Spleen (tissue), 11 donors: ENCODE measurements around the gene KDM4F. TPM values are rescaled to one million over a fixed set of nuclear protein-coding genes. Genes with fewer than 3 reads are reported as not detected.
A peak's percentile ranks its signal among the peaks of the same experiment; 100 is the strongest.

Source experiments
- DNase-seq: peaks from one replicate; pipeline ENCODE4 v3.0.0-alpha.2; 2020
- H3K27ac ChIP-seq, 8 donors: fragments of 200-600 bp; sonication (generic) in 7 of 8; 1 replicate in 4 of 8; 2 replicates in 4 of 8; pipeline versions ENCODE4 v1.5.0 to v1.8.0; 2016 to 2021; ENCODE audit warnings: inconsistent platforms in 4 of 8, mild to moderate bottlenecking in 4 of 8, moderate library complexity in 1 of 8
- H3K27me3 ChIP-seq, 7 donors: fragments of 200-600 bp; sonication (generic) in 6 of 7; replicated peaks in 1 of 7; 1 replicate in 4 of 7; 2 replicates in 3 of 7; pipeline versions ENCODE4 v1.5.0 to v1.8.0; 2016 to 2021; ENCODE audit warnings: inconsistent platforms in 3 of 7, mild to moderate bottlenecking in 1 of 7
- H3K36me3 ChIP-seq, 6 donors: fragments of 200-600 bp; sonication (generic) in 5 of 6; 1 replicate in 4 of 6; 2 replicates in 2 of 6; pipeline versions ENCODE4 v1.5.0 to v1.8.0; 2016 to 2021; ENCODE audit warnings: inconsistent platforms in 2 of 6
- H3K4me1 ChIP-seq, 6 donors: fragments of 200-600 bp; sonication (generic) in 5 of 6; 1 replicate in 3 of 6; 2 replicates in 3 of 6; pipeline versions ENCODE4 v1.5.0 to v1.8.0; 2016 to 2021; ENCODE audit warnings: inconsistent platforms in 3 of 6
- H3K4me3 ChIP-seq, 8 donors: fragments of 200-600 bp; sonication (generic) in 7 of 8; 1 replicate in 4 of 8; 2 replicates in 4 of 8; pipeline versions ENCODE4 v1.5.0 to v1.8.0; 2016 to 2021; ENCODE audit warnings: inconsistent platforms in 4 of 8, mild to moderate bottlenecking in 4 of 8, moderate library complexity in 2 of 8
- H3K9me3 ChIP-seq, 8 donors: fragments of 200-600 bp; sonication (generic) in 7 of 8; 1 replicate in 4 of 8; 2 replicates in 4 of 8; pipeline versions ENCODE4 v1.5.0 to v1.8.0; 2016 to 2021; ENCODE audit warnings: inconsistent platforms in 4 of 8
- POLR2A ChIP-seq, 3 donors: fragments of 450-650 bp; IDR thresholded peaks; one replicate each; pipeline ENCODE4 v1.5.1; 2017; ENCODE audit warnings: antibody characterized with exemption in 3 of 3, mild to moderate bottlenecking in 1 of 3
- POLR2AphosphoS5 ChIP-seq, 3 donors: sonication (generic); formaldehyde crosslinking; IDR thresholded peaks; one replicate each; pipeline ENCODE4 v1.5.1; 2017; ENCODE audit warnings: antibody characterized with exemption in 3 of 3
- WGBS, 5 donors: extraction: QIAGEN DNeasy Blood & Tissue Kit in 3 of 5; methylation state at CpG; one replicate each; pipeline versions ENCODE4 v1.1.5 to v1.1.7; 2013 to 2018; 5-methylcytosine and 5-hydroxymethylcytosine counted together
- intact Hi-C: fragments of 100-400 bp; cut with DNase I; formaldehyde crosslinking; loops from one replicate; pipeline ENCODE4 v1.15.0; 2023; ENCODE audit warnings: low total_unique reads
- polyA plus RNA-seq, 3 donors: library from polyadenylated mRNA; stranded (reverse); fragments of 200-250 nt; gene quantifications; one replicate each; pipeline ENCODE4 v1.2.1, GENCODE V29; 2013
- total RNA-seq, 7 donors: library from RNA; depleted of rRNA in 3 of 7; stranded (reverse); fragments of >200 nt in 3 of 7; fragmentation: NEBNext Ultra II Directional in 4 of 7; extraction: Animal tissue kit (Norgen Biotek cat#: 25700) in 4 of 7; gene quantifications; one replicate each; pipeline versions ENCODE4 v1.1.0 to v1.2.1, GENCODE V29; 2016 to 2021
- TF ChIP-seq, protein P1 (sequence below), 11 experiments: fragments of 200-600 bp in 7 of 11; fragments of 450-650 bp in 4 of 11; sonication (generic) in 4 of 11; IDR thresholded peaks in 8 of 11; conservative IDR thresholded peaks in 3 of 11; 1 replicate in 7 of 11; 2 replicates in 4 of 11; pipeline versions ENCODE4 v1.4.0 to v1.8.0; 2016 to 2021; ENCODE audit warnings: antibody characterized with exemption in 11 of 11, inconsistent platforms in 4 of 11, mild to moderate bottlenecking in 1 of 11
- donor health status: healthy with polysubstance abuse.
- donor health status: DM: no; HTN: no; CAD: no; lungs with moderate emphysema.
- donor health status: DM: no; HTN: no; CAD: no.
- donor health status: Bipolar disorder and iron deficiency.
- donor health status: healthy.
- donor health status: DM: no; HTN: no; CAD: no.
- donor health status: DM: yes; HTN: yes; CAD: no.

Gene KDM4F
- total and polyA plus RNA-seq, 10 donors = not detected

DNA sequence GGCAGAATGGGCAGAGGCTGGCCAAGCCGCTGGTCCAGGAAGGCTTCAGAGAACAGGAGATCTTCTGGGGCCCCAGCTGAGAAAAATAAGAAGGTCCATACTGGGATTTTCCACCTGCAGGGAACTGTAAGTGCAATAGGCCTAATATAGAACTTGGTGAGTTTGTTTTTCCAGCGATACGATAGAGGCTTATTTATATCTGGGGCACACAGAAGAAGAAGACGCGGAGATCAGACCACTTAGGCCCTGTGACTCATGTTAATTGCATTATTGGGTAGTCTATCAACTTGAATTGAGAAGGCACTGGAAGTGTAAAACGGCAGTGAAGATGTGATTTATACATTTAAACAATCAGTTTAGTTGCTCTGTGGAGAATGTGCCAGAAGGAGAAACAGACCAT lies 9.8 kb downstream of the KDM4F start:
- H3K36me3 ChIP-seq = no peaks in the 10 kb centered on the region
- H3K9me3 ChIP-seq = no peaks in the 10 kb centered on the region
- TF ChIP-seq POLR2AphosphoS5 (IDR thresholded peaks at IDR 0.05) (no peak), POLR2A (IDR thresholded peaks at IDR 0.05) (no peak)
- TF ChIP-seq, protein P1, sequence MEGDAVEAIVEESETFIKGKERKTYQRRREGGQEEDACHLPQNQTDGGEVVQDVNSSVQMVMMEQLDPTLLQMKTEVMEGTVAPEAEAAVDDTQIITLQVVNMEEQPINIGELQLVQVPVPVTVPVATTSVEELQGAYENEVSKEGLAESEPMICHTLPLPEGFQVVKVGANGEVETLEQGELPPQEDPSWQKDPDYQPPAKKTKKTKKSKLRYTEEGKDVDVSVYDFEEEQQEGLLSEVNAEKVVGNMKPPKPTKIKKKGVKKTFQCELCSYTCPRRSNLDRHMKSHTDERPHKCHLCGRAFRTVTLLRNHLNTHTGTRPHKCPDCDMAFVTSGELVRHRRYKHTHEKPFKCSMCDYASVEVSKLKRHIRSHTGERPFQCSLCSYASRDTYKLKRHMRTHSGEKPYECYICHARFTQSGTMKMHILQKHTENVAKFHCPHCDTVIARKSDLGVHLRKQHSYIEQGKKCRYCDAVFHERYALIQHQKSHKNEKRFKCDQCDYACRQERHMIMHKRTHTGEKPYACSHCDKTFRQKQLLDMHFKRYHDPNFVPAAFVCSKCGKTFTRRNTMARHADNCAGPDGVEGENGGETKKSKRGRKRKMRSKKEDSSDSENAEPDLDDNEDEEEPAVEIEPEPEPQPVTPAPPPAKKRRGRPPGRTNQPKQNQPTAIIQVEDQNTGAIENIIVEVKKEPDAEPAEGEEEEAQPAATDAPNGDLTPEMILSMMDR (IDR thresholded peaks at IDR 0.05 in 8 of 11, conservative IDR thresholded peaks at IDR 0.05 in 3 of 11) = no peak
- H3K4me3 ChIP-seq = no peak overlapping the region
- no peak overlapping the region for H3K27ac ChIP-seq
- intact Hi-C loops = no loop called here
- peaks cover 0 to under 1% (median 0%) of the 10 kb centered on the region in 7 donors for H3K27me3 ChIP-seq
- 86 to 89% (median 87%) methylated on average over 6 of the region's 6 CpGs for WGBS, 5 donors
- no peak for DNase-seq
- no peaks in the 10 kb centered on the region for H3K4me1 ChIP-seq

DNA sequence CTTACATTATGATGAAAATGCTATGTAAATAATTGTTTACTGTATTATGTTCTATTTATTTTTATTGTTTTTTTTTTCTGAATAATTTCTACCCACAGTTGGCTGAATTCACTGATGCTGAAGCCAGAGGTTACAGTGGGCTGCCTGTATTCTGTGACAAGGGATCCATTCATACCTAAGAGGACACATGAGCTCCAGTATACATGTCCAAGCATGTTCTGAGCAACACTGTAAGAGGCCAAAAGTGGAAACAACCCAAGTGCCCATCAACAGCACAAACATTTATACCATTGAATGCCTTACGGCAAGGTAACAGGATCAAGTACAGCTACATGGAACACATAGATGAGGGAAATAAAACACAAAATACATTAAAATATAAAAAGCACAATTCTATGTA lies 16.1 kb downstream of the KDM4F start:
- no peaks in the 10 kb centered on the region for H3K27me3 ChIP-seq
- no peak for TF ChIP-seq POLR2A (IDR thresholded peaks at IDR 0.05)
- TF ChIP-seq, protein P1 (IDR thresholded peaks at IDR 0.05 in 8 of 11, conservative IDR thresholded peaks at IDR 0.05 in 3 of 11) = no peak
- TF ChIP-seq POLR2AphosphoS5 (IDR thresholded peaks at IDR 0.05) = no peak
- H3K27ac ChIP-seq = no peak overlapping the region
- no peaks in the 10 kb centered on the region for H3K36me3 ChIP-seq
- WGBS, 5 donors = 96 to 99% (median 97%) methylated on average over 1 of the region's 1 CpG
- H3K4me3 ChIP-seq = no peak overlapping the region
- H3K4me1 ChIP-seq = peaks cover 14 to 34% (median 26%) of the 10 kb centered on the region in 6 donors
- intact Hi-C loops = loop anchor here (10.0 kb wide), 1 partner anchor 91 kb away; the partner anchor contains the start of genes CWC15 and KDM4D
- no peaks in the 10 kb centered on the region for H3K9me3 ChIP-seq
- no peak for DNase-seq

DNA sequence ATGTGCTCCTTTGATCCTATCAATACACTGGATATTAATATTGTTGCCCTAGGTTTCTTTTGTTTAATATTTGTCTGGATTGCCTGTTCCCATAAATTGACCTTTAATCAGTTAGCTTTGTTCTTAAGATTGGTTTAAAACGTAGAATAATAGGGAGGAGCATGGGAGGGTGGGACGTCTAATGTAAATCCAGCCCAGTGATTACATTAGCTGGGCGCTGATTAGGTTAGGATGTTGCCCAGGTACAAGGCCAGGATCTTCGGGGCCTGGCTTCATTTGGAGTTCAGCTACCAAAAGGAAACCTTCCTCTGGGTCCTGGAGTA lies 17.5 kb downstream of the KDM4F start, which contains the start of gene SRSF8:
TSS of gene SRSF8 (plus strand) at position 204 of the 323 bp plus-strand sequence. CDS start 308 bp downstream, outside the sequence.
- no peaks in the 10 kb centered on the region for H3K9me3 ChIP-seq
- DNase-seq = no peak
- H3K4me3 ChIP-seq = peak within 1 kb of the TSS; percentile 63 to 84 (median 70)
- no peaks in the 10 kb centered on the region for H3K27me3 ChIP-seq
- H3K4me1 ChIP-seq = peaks cover 14 to 48% (median 35%) of the 10 kb centered on the region in 6 donors
- TF ChIP-seq POLR2AphosphoS5 (IDR thresholded peaks at IDR 0.05) (no peak), POLR2A (IDR thresholded peaks at IDR 0.05) (no peak)
- TF ChIP-seq, protein P1 (IDR thresholded peaks at IDR 0.05 in 8 of 11, conservative IDR thresholded peaks at IDR 0.05 in 3 of 11) = no peak
- 0 to 1% (median 0%) methylated on average over 4 of the region's 4 CpGs for WGBS, 5 donors
- H3K27ac ChIP-seq = peak within 1 kb of the TSS; percentile 97 to 99 (median 98)
- intact Hi-C loops = loop anchor here (10.0 kb wide), 1 partner anchor 92 kb away; the partner anchor contains the start of genes CWC15 and KDM4D
- peaks cover 0 to 5% (median 0%) of the 10 kb centered on the region in 6 donors for H3K36me3 ChIP-seq

DNA sequence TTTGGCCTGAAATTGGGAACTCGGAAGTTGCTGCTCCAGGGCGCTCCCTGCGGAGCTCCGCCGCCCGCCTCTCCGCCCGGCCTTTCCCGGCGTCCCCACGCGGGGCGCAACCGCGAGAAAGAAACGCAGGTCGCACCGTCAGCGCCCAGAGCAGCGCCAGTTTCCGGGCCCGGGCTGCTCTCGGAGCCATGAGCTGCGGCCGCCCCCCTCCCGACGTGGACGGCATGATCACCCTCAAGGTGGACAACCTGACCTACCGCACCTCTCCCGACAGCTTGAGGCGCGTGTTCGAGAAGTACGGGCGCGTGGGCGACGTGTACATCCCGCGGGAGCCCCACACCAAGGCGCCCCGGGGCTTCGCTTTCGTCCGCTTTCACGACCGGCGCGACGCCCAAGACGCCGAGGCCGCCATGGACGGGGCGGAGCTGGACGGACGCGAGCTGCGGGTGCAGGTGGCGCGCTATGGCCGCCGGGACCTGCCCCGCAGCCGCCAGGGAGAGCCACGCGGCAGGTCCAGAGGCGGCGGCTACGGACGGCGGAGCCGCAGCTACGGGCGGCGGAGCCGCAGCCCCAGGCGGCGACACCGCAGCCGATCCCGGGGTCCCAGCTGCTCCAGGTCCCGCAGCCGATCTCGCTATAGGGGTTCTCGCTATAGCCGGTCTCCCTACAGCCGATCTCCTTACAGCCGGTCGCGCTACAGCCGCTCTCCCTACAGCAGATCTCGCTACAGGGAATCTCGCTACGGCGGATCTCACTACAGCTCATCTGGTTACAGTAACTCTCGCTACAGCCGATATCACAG lies 18.0 kb downstream of the KDM4F start:
- peaks cover 14 to 50% (median 35%) of the 10 kb centered on the region in 6 donors for H3K4me1 ChIP-seq
- no peaks in the 10 kb centered on the region for H3K27me3 ChIP-seq
- peak; percentile 95 for DNase-seq
- H3K4me3 ChIP-seq = peak overlapping the region; percentile 63 to 84 (median 70)
- TF ChIP-seq POLR2AphosphoS5 (IDR thresholded peaks at IDR 0.05) = peak; percentile 87 to 94 (median 93)
- TF ChIP-seq, protein P1 (IDR thresholded peaks at IDR 0.05 in 8 of 11, conservative IDR thresholded peaks at IDR 0.05 in 3 of 11) = peak in 10 of 11 experiments; percentile 28 to 75 (median 68)
- TF ChIP-seq POLR2A (IDR thresholded peaks at IDR 0.05) = peak in 2 of 3 donors; percentile 3 to 21
- intact Hi-C loops = loop anchor here (10.0 kb wide), 1 partner anchor 92 kb away; the partner anchor contains the start of genes CWC15 and KDM4D
- 0 to 1% (median 0%) methylated on average over 38 to 98 of the region's 98 CpGs for WGBS, 5 donors
- peak overlapping the region; percentile 97 to 99 (median 98) for H3K27ac ChIP-seq
- peaks cover 0 to 5% (median 0%) of the 10 kb centered on the region in 6 donors for H3K36me3 ChIP-seq
- H3K9me3 ChIP-seq = no peaks in the 10 kb centered on the region
